ENCODE data around the gene PIM3. TPM values are rescaled to one million over a fixed set of nuclear protein-coding genes. Genes with fewer than 3 reads are reported as not detected.

The PIM3 gene
- total RNA-seq, 1 donor from 2014 or later = 97.2 TPM

GRCh38 chr22:50009251-50009650 is 48.7 kb downstream of the PIM3 start:
- H3K27me3 ChIP-seq = peaks cover 6% of the 10 kb centered on the region
- no peak for DNase-seq (ENCODE audit: extremely low spot score in 2 of 2)
- H3K4me3 ChIP-seq = no peak overlapping the region
- intact Hi-C loops (cut with DNase I) = no loop called here
- H3K4me1 ChIP-seq = peaks cover 11% of the 10 kb centered on the region
- H3K27ac ChIP-seq = no peak overlapping the region
- TF ChIP-seq CTCF (IDR thresholded peaks at IDR 0.05) (no peak), POLR2AphosphoS5 (IDR thresholded peaks at IDR 0.05; ENCODE audit: insufficient read depth in 1 of 2, low read depth in 1 of 2) (no peak), POLR2A (IDR thresholded peaks at IDR 0.05) (no peak)
- H3K36me3 ChIP-seq = no peaks in the 10 kb centered on the region
- no peaks in the 10 kb centered on the region for H3K9me3 ChIP-seq

- H3K36me3 ChIP-seq = no peaks in the 10 kb centered on the region
- DNase-seq (ENCODE audit: extremely low spot score in 2 of 2) = no peak
- TF ChIP-seq CTCF (IDR thresholded peaks at IDR 0.05) (no peak), POLR2A (IDR thresholded peaks at IDR 0.05) (no peak), POLR2AphosphoS5 (IDR thresholded peaks at IDR 0.05; ENCODE audit: insufficient read depth in 1 of 2, low read depth in 1 of 2) (no peak)
- peaks cover 11% of the 10 kb centered on the region for H3K27me3 ChIP-seq
- no peak overlapping the region for H3K27ac ChIP-seq
- intact Hi-C loops (cut with DNase I) = no loop called here
- no peaks in the 10 kb centered on the region for H3K9me3 ChIP-seq
- no peak overlapping the region for H3K4me3 ChIP-seq
- peaks cover 18% of the 10 kb centered on the region for H3K4me1 ChIP-seq
Measured at GRCh38 chr22:50009765-50010675, 49.4 kb downstream of the PIM3 start.

- Histone ChIP-seq H3K4me1 (peaks cover 18% of the 10 kb centered on the region), H3K27me3 (peaks cover 11% of the 10 kb centered on the region), H3K9me3 (no peaks in the 10 kb centered on the region), H3K36me3 (no peaks in the 10 kb centered on the region), H3K27ac (no peak overlapping the region), H3K4me3 (no peak overlapping the region)
- DNase-seq (ENCODE audit: extremely low spot score in 2 of 2) = no peak
- intact Hi-C loops (cut with DNase I) = no loop called here
- no peak for TF ChIP-seq CTCF (IDR thresholded peaks at IDR 0.05)
- TF ChIP-seq POLR2A (IDR thresholded peaks at IDR 0.05) = no peak
- TF ChIP-seq POLR2AphosphoS5 (IDR thresholded peaks at IDR 0.05; ENCODE audit: insufficient read depth in 1 of 2, low read depth in 1 of 2) = no peak
Measured at GRCh38 chr22:50010676-50011446, 50.3 kb downstream of the PIM3 start.

DNA sequence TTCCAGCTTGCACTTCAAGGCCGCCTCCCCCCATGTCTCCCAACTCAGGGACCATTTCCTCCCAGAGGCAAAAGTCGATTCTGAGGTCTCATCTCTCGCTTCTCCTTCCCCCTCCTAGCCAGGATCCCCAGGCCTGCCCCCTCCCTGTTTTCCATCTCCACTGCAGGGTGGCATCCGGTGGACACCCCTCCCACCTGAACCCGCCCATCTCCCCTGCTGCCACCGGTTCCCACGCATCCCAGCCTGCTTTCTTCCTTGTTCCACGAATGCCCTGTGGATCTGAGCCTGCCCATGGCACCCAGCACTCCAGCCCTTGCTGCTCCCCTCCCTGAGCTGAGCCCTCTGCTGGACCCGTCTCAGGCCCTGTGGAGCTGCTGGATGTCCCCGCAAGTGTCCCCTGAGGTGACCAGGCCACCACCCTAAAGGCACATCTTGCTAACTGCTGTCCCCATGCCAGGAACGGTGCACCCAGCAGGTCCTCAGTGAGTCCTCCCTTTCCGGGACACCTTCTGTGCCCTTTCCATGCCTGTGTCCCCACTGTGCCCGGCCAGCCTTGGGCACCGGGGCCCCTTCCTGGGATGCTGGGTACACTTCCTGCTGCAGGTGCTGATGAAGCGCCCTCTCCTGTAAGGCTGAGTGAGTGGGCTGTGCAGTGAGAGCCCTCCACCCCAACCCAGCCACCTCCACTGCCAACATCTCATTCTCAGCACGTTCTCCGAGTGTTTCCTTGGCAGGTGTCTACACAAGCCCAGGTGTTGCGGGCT is 51.1 kb downstream of the PIM3 start:
- peaks cover 11% of the 10 kb centered on the region for H3K27me3 ChIP-seq
- no peaks in the 10 kb centered on the region for H3K9me3 ChIP-seq
- peak in 1 of 2 donors; percentile 58 for DNase-seq (ENCODE audit: extremely low spot score in 2 of 2)
- TF ChIP-seq CTCF (IDR thresholded peaks at IDR 0.05) = no peak
- TF ChIP-seq POLR2AphosphoS5 (IDR thresholded peaks at IDR 0.05; ENCODE audit: insufficient read depth in 1 of 2, low read depth in 1 of 2) = no peak
- no peak for TF ChIP-seq POLR2A (IDR thresholded peaks at IDR 0.05)
- H3K36me3 ChIP-seq = no peaks in the 10 kb centered on the region
- H3K4me1 ChIP-seq = peaks cover 18% of the 10 kb centered on the region
- intact Hi-C loops (cut with DNase I) = no loop called here
- no peak overlapping the region for H3K27ac ChIP-seq
- no peak overlapping the region for H3K4me3 ChIP-seq
